GM12875 (cell line): ENCODE measurements around the gene MIA.

Experiments used
- H3K4me3 ChIP-seq: one replicate; pipeline ENCODE4 v1.5.1; 2011; ENCODE audit warnings: low read depth, low read length, control low read depth
- CTCF ChIP-seq: IDR thresholded peaks from 2 replicates; pipeline ENCODE4 v1.5.1; 2011; ENCODE audit warnings: low read depth, mild to moderate bottlenecking, control low read depth, inconsistent platforms, low read length, moderate library complexity, borderline replicate concordance; ENCODE audit not compliant: insufficient read depth

Gene MIA

GRCh38 chr19:40739030-40739839, 36.1 kb upstream of the MIA start:
- TF ChIP-seq CTCF, result no peak

GRCh38 chr19:40739871-40740703, 35.2 kb upstream of the MIA start:
- no peak overlapping the region for H3K4me3 ChIP-seq
- TF ChIP-seq CTCF, result no peak

More at GRCh38 chr19:40739030-40739839, 36.1 kb upstream of the MIA start:
- H3K4me3 ChIP-seq, result no peak overlapping the region

DNA sequence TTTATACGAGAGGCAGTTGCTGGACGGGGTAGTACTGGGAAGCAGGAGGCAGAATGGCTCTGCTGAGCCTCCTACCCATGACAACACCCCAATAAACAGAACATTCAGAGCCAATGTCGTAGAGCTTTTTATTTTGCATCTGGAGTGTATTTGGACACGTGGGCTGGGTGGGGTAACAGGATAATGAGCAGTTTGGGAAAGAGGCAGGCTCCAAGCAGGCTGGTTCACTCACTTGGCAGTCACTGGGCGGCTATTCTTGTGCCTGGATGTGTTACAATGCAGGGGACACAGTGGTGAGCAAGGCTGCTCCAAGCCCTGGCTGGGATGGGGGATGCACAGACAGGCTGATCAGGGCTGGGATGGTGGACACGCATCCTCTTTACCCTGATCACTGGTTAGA, 34.6 kb upstream of the MIA start:
- TF ChIP-seq CTCF, result no peak
- H3K4me3 ChIP-seq, result no peak overlapping the region

DNA sequence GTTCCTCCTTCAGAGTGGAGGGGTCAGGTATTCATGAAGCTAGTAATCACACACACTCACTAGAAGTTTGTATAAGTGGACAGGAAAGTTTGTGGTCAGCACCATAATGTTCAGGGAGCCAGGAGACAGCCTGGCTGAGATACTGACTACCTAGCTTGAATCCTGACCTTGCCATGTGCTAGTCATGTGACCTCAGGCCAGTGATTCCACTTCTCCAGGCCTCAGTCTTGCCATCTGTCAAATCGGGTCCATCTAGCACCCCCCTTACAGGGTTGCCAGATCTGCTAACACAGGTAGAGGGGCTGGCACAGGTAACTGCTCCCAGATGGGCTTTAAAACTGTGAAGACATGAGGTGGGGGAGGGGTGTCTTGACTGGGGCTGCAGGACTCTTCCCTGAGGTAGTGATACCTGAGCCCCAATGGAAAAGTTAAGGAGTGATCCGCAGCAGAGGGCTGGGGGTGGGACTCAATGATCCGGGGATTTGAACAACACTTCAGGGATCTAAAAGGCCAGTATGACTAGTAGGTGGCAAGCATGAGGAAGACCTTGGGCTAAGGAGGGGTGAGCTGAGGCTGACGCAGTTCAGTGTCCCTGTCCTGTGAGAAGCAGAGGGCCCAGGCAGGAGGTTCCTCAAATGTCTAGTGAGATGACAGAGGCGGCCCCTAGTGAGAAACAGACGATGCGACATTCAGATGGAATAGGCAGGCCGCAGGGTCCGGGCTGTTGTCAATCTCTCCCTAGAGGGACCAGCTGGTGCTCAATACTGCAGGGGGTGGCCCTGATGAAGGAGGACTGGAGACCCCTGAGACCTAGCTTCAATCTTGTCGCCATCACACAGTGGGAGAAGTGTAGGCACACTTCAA, 33.6 kb upstream of the MIA start:
- TF ChIP-seq CTCF, result no peak
- no peak overlapping the region for H3K4me3 ChIP-seq

DNA sequence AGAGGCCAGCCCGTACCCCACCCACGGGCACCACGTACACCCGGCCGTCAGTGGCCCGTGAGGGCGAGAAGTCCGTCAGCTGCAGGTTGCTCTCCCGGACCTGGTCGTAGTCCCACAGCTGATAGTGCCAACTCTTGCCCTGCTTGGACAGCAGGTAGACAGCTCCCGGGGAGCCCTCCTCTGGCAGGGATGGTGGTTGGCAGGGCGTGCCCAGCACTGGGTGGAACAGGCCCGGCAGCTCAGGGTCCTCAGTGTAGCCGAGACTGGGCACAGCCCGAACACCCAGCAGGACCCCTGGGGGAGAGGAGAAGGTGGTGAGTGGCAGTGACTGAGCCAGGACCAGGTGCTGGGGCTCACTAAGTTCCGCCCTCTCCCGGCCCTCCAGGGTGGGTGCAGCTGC, 32.8 kb upstream of the MIA start:
- no peak for TF ChIP-seq CTCF
- no peak overlapping the region for H3K4me3 ChIP-seq

DNA sequence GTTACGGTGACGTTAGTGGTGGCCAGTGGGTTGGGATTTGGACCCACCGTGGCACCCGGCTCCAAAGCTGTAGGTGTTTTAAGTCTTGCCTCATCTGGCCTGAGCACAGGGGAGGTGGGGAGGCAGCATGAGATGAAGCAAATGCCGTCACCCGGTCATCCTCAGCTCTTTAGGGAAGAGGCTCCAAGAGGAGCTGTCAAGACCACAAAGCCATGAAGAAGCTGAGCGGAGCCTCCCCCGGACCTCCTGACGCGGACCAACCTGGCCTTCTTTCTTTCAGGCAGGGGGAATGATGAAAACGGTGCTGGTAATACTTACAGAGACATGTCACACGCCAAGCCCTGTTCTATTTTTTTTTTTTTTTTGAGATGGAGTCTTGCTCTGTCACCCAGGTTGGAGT, 32.4 kb upstream of the MIA start:
- TF ChIP-seq CTCF, result no peak
- H3K4me3 ChIP-seq, result no peak overlapping the region
